Astrocyte (in vitro differentiated cells and primary cell): ENCODE data around the gene SUSD5. TPM values are rescaled to one million over a fixed set of nuclear protein-coding genes. Genes with fewer than 3 reads are reported as not detected.
A peak's percentile ranks its signal among the peaks of the same experiment; 100 is the strongest.

Experiments used
- DNase-seq: peaks from one replicate; pipeline ENCODE4 v3.0.0-alpha.2; 2010; ENCODE audit warnings: low read depth
- FAIRE-seq: peaks from 2 replicates; lab custom pipeline; 2011; peaks lifted over from hg19 to GRCh38; lab: Jason Lieb, UNC
- H2AFZ ChIP-seq: 2 replicates; pipeline ENCODE4 v1.6.0; 2012; ENCODE audit warnings: low read depth, low read length, inconsistent platforms
- H3K27ac ChIP-seq: 2 replicates; pipeline ENCODE4 v1.5.1; 2011; ENCODE audit warnings: low read depth, low read length, inconsistent platforms
- H3K27me3 ChIP-seq: 2 replicates; pipeline ENCODE4 v1.6.0; 2011; ENCODE audit warnings: low read length, inconsistent platforms; ENCODE audit not compliant: insufficient read depth
- H3K36me3 ChIP-seq: 2 replicates; pipeline ENCODE4 v1.5.1; 2011; ENCODE audit warnings: low read length, inconsistent platforms; ENCODE audit not compliant: insufficient read depth
- H3K4me1 ChIP-seq: 2 replicates; pipeline ENCODE4 v1.5.1; 2011; ENCODE audit warnings: low read length, inconsistent platforms; ENCODE audit not compliant: insufficient read depth
- H3K4me2 ChIP-seq: 2 replicates; pipeline ENCODE4 v1.6.0; 2012; ENCODE audit warnings: low read length, inconsistent platforms
- H3K4me3 ChIP-seq: 2 replicates; pipeline ENCODE4 v1.5.1; 2011; ENCODE audit warnings: low read depth, mild to moderate bottlenecking, low read length, inconsistent platforms; ENCODE audit not compliant: insufficient read depth
- H3K79me2 ChIP-seq: 2 replicates; pipeline ENCODE4 v1.6.0; 2012; ENCODE audit warnings: mild to moderate bottlenecking, low read length, inconsistent platforms; ENCODE audit not compliant: insufficient read depth
- H3K9ac ChIP-seq: 2 replicates; pipeline ENCODE4 v1.6.0; 2012; ENCODE audit warnings: mild to moderate bottlenecking, low read length, inconsistent platforms
- H3K9me3 ChIP-seq: 2 replicates; pipeline ENCODE4 v1.5.1; 2012; ENCODE audit warnings: low read depth, mild to moderate bottlenecking, low read length, inconsistent platforms; ENCODE audit not compliant: insufficient read depth
- H4K20me1 ChIP-seq: 2 replicates; pipeline ENCODE4 v1.6.0; 2012; ENCODE audit warnings: low read length, inconsistent platforms; ENCODE audit not compliant: insufficient read depth
- H3K27ac Mint-ChIP-seq: one replicate; pipeline ENCODE4 v1.8.0; 2021; ENCODE audit warnings: mild to moderate bottlenecking, mixed read lengths; ENCODE audit not compliant: unreplicated experiment
- H3K27me3 Mint-ChIP-seq: one replicate; pipeline ENCODE4 v1.8.0; 2021; ENCODE audit warnings: low read depth, mixed read lengths; ENCODE audit not compliant: unreplicated experiment
- H3K36me3 Mint-ChIP-seq: one replicate; pipeline ENCODE4 v1.8.0; 2021; ENCODE audit warnings: low read depth, mixed read lengths; ENCODE audit not compliant: unreplicated experiment
- H3K4me1 Mint-ChIP-seq: one replicate; pipeline ENCODE4 v1.8.0; 2021; ENCODE audit warnings: low read depth, mixed read lengths; ENCODE audit not compliant: unreplicated experiment
- H3K4me3 Mint-ChIP-seq: one replicate; pipeline ENCODE4 v1.8.0; 2021; ENCODE audit warnings: mild to moderate bottlenecking, moderate library complexity, mixed read lengths; ENCODE audit not compliant: unreplicated experiment
- H3K9me3 Mint-ChIP-seq: one replicate; pipeline ENCODE4 v1.8.0; 2021; ENCODE audit warnings: mild to moderate bottlenecking, mixed read lengths; ENCODE audit not compliant: unreplicated experiment
- EZH2 ChIP-seq: IDR thresholded peaks from 2 replicates; pipeline ENCODE4 v1.6.1; 2012; ENCODE audit warnings: mild to moderate bottlenecking, low read length, inconsistent platforms; ENCODE audit not compliant: insufficient read depth
- total RNA-seq: library from RNA; stranded (reverse); gene quantifications from 2 replicates; pipeline ENCODE4 v1.2.1, GENCODE V29; 2021
- TF ChIP-seq, protein P1 (sequence below): IDR thresholded peaks from 2 replicates; pipeline ENCODE4 v1.5.1; 2011; ENCODE audit warnings: low read depth, mild to moderate bottlenecking, inconsistent platforms, low read length, moderate library complexity; ENCODE audit not compliant: insufficient read depth

SUSD5 gene
- total RNA-seq, 1 donor from 2014 or later: 2.8 TPM

DNA sequence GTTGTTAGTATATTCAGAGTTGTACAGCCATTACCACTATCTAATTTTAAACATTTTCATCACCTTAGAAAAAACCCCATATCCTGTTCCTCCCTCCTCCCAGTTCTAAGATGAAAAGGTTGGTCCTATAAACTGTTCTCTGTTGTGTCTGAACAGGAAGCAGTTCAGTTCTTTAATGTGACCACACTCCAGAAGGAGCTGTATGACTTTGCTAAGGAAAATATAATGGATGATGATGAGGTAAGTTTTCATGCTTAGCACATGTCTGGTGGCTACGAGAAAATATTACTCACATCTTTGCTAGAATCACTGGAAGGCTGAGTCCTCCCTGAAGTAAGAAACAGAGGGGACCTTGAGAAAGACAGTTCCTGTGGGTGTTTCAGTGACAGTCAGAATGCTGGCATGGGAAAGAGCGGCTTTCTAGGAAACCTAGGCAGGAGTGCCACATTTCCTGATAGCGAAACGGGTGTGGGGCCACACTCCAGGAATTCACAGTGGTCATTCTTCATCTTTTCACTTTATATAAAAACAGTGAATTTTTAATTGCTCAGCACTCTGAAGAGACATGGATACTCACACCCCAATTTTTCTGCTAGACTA is 84.5 kb downstream of the SUSD5 start:
- peaks cover 5% of the 10 kb centered on the region for H3K36me3 ChIP-seq
- Mint-ChIP-seq H3K27ac (peak overlapping the region; percentile 55), H3K4me3 (no peak overlapping the region), H3K27me3 (no peaks in the 10 kb centered on the region), H3K9me3 (no peaks in the 10 kb centered on the region), H3K4me1 (peaks cover 12% of the 10 kb centered on the region), H3K36me3 (peaks cover 3% of the 10 kb centered on the region)
- no peak overlapping the region for H2AFZ ChIP-seq
- no peak overlapping the region for H3K9ac ChIP-seq
- peak overlapping the region; percentile 39 for H3K27ac ChIP-seq
- FAIRE-seq (no peak), DNase-seq (peak; percentile 59)
- no peaks in the 10 kb centered on the region for H3K79me2 ChIP-seq
- peak overlapping the region; percentile 15 for H3K4me2 ChIP-seq
- H4K20me1 ChIP-seq: peaks cover 4% of the 10 kb centered on the region
- no peaks in the 10 kb centered on the region for H3K27me3 ChIP-seq
- H3K4me3 ChIP-seq: no peak overlapping the region
- TF ChIP-seq, protein P1, sequence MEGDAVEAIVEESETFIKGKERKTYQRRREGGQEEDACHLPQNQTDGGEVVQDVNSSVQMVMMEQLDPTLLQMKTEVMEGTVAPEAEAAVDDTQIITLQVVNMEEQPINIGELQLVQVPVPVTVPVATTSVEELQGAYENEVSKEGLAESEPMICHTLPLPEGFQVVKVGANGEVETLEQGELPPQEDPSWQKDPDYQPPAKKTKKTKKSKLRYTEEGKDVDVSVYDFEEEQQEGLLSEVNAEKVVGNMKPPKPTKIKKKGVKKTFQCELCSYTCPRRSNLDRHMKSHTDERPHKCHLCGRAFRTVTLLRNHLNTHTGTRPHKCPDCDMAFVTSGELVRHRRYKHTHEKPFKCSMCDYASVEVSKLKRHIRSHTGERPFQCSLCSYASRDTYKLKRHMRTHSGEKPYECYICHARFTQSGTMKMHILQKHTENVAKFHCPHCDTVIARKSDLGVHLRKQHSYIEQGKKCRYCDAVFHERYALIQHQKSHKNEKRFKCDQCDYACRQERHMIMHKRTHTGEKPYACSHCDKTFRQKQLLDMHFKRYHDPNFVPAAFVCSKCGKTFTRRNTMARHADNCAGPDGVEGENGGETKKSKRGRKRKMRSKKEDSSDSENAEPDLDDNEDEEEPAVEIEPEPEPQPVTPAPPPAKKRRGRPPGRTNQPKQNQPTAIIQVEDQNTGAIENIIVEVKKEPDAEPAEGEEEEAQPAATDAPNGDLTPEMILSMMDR: no peak
- TF ChIP-seq EZH2: no peak
- H3K4me1 ChIP-seq: peaks cover 4% of the 10 kb centered on the region
- no peaks in the 10 kb centered on the region for H3K9me3 ChIP-seq

DNA sequence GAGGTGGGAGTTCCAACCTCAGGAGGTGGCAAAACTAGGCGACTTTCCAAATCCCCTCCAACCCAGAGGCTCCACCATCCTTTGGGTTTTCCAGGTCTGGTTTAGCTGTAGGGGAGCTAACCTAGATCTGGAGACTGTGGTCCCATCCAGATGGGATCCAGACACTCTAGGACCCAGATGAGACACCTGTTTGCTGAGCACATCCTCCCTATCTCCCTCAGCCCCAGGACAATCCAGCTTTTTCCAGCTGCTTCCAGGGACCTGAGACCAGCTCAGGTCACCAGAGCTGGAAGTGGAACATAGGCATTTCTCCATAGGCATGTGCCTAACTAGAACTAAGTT is 86.6 kb downstream of the SUSD5 start:
- Histone ChIP-seq H3K79me2 (no peaks in the 10 kb centered on the region), H3K27me3 (no peaks in the 10 kb centered on the region), H3K4me3 (no peak overlapping the region), H3K4me1 (peaks cover 4% of the 10 kb centered on the region), H3K9ac (no peak overlapping the region), H3K9me3 (no peaks in the 10 kb centered on the region), H3K4me2 (no peak overlapping the region), H3K27ac (no peak overlapping the region), H4K20me1 (peaks cover 4% of the 10 kb centered on the region), H2AFZ (no peak overlapping the region), H3K36me3 (peaks cover 8% of the 10 kb centered on the region)
- H3K36me3 Mint-ChIP-seq: peaks cover 3% of the 10 kb centered on the region
- no peak overlapping the region for H3K27ac Mint-ChIP-seq
- H3K4me1 Mint-ChIP-seq: peaks cover 13% of the 10 kb centered on the region
- no peak for FAIRE-seq
- no peaks in the 10 kb centered on the region for H3K27me3 Mint-ChIP-seq
- no peak overlapping the region for H3K4me3 Mint-ChIP-seq
- H3K9me3 Mint-ChIP-seq: no peaks in the 10 kb centered on the region
- TF ChIP-seq EZH2: no peak
- TF ChIP-seq, protein P1: no peak
- no peak for DNase-seq

DNA sequence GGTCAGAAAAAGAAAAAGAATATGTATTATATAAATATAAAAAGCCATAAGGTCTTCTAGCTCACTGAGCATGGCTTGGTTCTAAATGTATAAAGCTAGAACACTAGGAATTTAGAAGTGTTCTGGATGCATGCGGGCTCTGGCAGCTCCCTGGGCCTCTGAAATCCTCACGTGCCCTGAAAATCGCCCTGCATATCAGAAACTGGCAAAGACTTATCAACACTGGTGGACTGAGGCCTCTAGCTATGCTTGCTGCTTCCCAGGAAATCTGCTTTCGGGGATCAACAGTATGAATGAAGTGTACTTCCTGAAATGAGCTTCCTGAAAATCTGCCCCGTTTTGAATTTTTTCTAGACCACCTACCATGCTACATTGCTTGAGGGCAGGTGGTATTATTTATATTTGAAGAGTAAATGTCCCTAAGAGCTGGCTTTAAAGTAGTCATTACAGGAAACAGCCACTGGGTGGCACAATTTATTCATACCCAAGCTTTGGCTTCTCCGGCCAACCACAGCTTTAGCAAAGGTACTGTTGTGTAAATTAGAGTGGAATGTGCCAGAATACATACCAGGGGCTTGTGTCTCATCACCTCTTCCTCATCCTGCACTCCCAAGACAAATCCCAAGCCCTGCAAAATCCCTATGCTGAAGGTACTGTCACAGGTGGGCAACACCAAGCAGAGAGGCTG is 87.1 kb downstream of the SUSD5 start:
- no peak for FAIRE-seq
- peaks cover 4% of the 10 kb centered on the region for H3K4me1 ChIP-seq
- Mint-ChIP-seq H3K36me3 (peaks cover 3% of the 10 kb centered on the region), H3K27ac (peak overlapping the region; percentile 18), H3K4me1 (peaks cover 13% of the 10 kb centered on the region), H3K9me3 (no peaks in the 10 kb centered on the region), H3K27me3 (no peaks in the 10 kb centered on the region), H3K4me3 (no peak overlapping the region)
- TF ChIP-seq, protein P1: peak; percentile 78
- no peak for TF ChIP-seq EZH2
- no peak overlapping the region for H3K4me2 ChIP-seq
- no peaks in the 10 kb centered on the region for H3K9me3 ChIP-seq
- H3K9ac ChIP-seq: no peak overlapping the region
- peak; percentile 58 for DNase-seq
- no peak overlapping the region for H2AFZ ChIP-seq
- peaks cover 8% of the 10 kb centered on the region for H3K36me3 ChIP-seq
- peaks cover 4% of the 10 kb centered on the region for H4K20me1 ChIP-seq
- no peak overlapping the region for H3K4me3 ChIP-seq
- no peaks in the 10 kb centered on the region for H3K27me3 ChIP-seq
- H3K27ac ChIP-seq: no peak overlapping the region
- no peaks in the 10 kb centered on the region for H3K79me2 ChIP-seq
